Hepatocyte (in vitro differentiated cells): ENCODE results near the gene IRX4.

Experiments used
- EZH2 ChIP-seq: fragments of 200-600 bp; sonication (generic); IDR thresholded peaks from 2 replicates; pipeline ENCODE4 v1.6.1; 2016; ENCODE audit warnings: antibody characterized with exemption, mild to moderate bottlenecking, borderline replicate concordance
- TF ChIP-seq, protein P1 (sequence below): fragments of 200-600 bp; sonication (generic); IDR thresholded peaks from 2 replicates; pipeline ENCODE4 v1.5.1; 2016; ENCODE audit warnings: antibody characterized with exemption, mild to moderate bottlenecking; ENCODE audit not compliant: poor library complexity

DNA sequence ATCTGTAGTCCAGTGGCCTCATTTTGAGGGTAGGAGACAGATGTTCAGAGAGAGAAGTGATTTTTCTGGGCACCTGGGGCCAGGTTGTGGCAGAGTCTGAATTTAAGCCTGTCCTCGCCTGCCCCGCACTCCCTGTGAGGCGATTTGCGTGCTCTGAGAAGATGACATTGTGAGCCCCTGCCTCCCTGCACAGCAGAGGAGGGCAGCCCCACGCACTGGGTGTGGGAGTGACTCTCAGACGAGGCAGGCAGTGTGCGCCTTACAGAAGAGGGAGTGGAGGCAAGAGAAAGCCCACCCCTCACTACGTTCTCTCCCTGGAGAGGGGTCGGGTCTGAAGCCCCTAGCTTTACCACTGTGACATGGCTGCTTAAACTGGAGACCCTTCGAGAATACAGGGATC lies 35.7 kb downstream of the IRX4 start:
- TF ChIP-seq EZH2 = no peak
- TF ChIP-seq, protein P1, sequence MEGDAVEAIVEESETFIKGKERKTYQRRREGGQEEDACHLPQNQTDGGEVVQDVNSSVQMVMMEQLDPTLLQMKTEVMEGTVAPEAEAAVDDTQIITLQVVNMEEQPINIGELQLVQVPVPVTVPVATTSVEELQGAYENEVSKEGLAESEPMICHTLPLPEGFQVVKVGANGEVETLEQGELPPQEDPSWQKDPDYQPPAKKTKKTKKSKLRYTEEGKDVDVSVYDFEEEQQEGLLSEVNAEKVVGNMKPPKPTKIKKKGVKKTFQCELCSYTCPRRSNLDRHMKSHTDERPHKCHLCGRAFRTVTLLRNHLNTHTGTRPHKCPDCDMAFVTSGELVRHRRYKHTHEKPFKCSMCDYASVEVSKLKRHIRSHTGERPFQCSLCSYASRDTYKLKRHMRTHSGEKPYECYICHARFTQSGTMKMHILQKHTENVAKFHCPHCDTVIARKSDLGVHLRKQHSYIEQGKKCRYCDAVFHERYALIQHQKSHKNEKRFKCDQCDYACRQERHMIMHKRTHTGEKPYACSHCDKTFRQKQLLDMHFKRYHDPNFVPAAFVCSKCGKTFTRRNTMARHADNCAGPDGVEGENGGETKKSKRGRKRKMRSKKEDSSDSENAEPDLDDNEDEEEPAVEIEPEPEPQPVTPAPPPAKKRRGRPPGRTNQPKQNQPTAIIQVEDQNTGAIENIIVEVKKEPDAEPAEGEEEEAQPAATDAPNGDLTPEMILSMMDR = no peak
